Upper lobe of left lung (tissue), 4 donors: ENCODE data around the gene LLGL1.

Source experiments
- CTCF ChIP-seq, 6 experiments: fragments of 450-650 bp in 4 of 6; fragments of 200-600 bp in 2 of 6; sonication (generic) in 2 of 6; IDR thresholded peaks; one replicate each; pipeline ENCODE4 v1.5.1; 2016 to 2019; ENCODE audit warnings: antibody characterized with exemption in 6 of 6
- POLR2A ChIP-seq, 4 donors: fragments of 450-650 bp; IDR thresholded peaks; one replicate each; pipeline ENCODE4 v1.5.1; 2016 to 2017; ENCODE audit warnings: antibody characterized with exemption in 4 of 4, mild to moderate bottlenecking in 2 of 4
- POLR2AphosphoS5 ChIP-seq, 2 donors: sonication (generic); formaldehyde crosslinking; IDR thresholded peaks; one replicate each; pipeline ENCODE4 v1.5.1; 2017; ENCODE audit warnings: antibody characterized with exemption in 2 of 2

- TF ChIP-seq POLR2A (IDR thresholded peaks at IDR 0.05) (no peak), CTCF (IDR thresholded peaks at IDR 0.05) (no peak), POLR2AphosphoS5 (IDR thresholded peaks at IDR 0.05) (no peak)
Measured at GRCh38 chr17:18270046-18270931, 44.9 kb downstream of the LLGL1 start.
